Activated CD4-positive, CD25-positive, alpha-beta regulatory T cell treated with anti-CD3 and anti-CD28 coated beads, Interleukin-2, amount 50 U/mL, for 16 hours (primary cell): ENCODE data around the gene DLL3.

ENCODE experiments used
- DNase-seq: peaks from one replicate; pipeline ENCODE4 v3.0.0-alpha.2; 2020; ENCODE audit warnings: low read depth, low spot score

The DLL3 gene

GRCh38 chr19:39554701-39555311, 56.1 kb downstream of the DLL3 start:
- no peak for DNase-seq

DNA sequence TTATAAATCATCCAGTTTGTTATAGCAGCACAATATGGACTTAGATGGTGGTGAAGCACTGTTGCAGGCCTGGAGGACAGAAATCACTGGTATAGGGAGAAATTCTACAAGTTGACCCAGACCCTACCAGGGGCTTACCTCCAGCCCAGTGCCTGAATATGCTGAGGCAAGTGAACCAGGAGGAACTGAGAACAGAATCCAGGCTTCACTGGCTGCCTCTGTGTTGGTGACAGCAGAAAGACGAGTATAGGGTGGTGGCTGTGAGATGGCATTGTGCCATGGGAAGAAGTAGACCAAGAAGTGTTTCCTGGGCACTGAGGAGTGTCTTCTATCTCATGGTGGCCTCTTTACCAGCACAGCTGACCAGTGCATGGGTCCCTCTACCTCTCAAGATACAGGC, 57.1 kb downstream of the DLL3 start:
- DNase-seq, result no peak
